Progenitor cell of endocrine pancreas (in vitro differentiated cells): Measurements from ENCODE around the gene ZNF528. TPM values are rescaled to one million over a fixed set of nuclear protein-coding genes. Genes with fewer than 3 reads are reported as not detected.

Experiments used
- DNase-seq: peaks from one replicate; pipeline ENCODE4 v3.0.0; 2021; ENCODE audit warnings: low spot score; ENCODE audit not compliant: unreplicated experiment
- H3K27ac Mint-ChIP-seq: 2 replicates; pipeline ENCODE4 v1.8.0; 2021; ENCODE audit warnings: mild to moderate bottlenecking, moderate library complexity, mixed read lengths
- H3K27me3 Mint-ChIP-seq: 2 replicates; pipeline ENCODE4 v1.8.0; 2021; ENCODE audit warnings: mixed read lengths
- H3K36me3 Mint-ChIP-seq: 2 replicates; pipeline ENCODE4 v1.8.0; 2022; ENCODE audit warnings: mixed read lengths; ENCODE audit not compliant: insufficient read depth
- H3K4me1 Mint-ChIP-seq: 2 replicates; pipeline ENCODE4 v1.8.0; 2021; ENCODE audit warnings: low read depth, mixed read lengths
- H3K4me3 Mint-ChIP-seq: 2 replicates; pipeline ENCODE4 v1.8.0; 2021; ENCODE audit warnings: low read depth, mild to moderate bottlenecking, moderate library complexity, mixed read lengths
- H3K9me3 Mint-ChIP-seq: 2 replicates; pipeline ENCODE4 v1.8.0; 2021; ENCODE audit warnings: low read depth, mixed read lengths
- CTCF ChIP-seq: fragments of 200-600 bp; sonication (generic); IDR thresholded peaks from one replicate; pipeline ENCODE4 v1.5.0; 2021; ENCODE audit warnings: antibody characterized with exemption, mild to moderate bottlenecking; ENCODE audit not compliant: unreplicated experiment
- total RNA-seq: library from RNA; stranded (reverse); gene quantifications from 2 replicates; pipeline ENCODE4 v1.2.1, GENCODE V29; 2021

The ZNF528 gene
- total RNA-seq, 1 donor from 2014 or later = 44.5 TPM

- H3K27ac Mint-ChIP-seq = peak overlapping the region; percentile 54
- H3K4me1 Mint-ChIP-seq = no peaks in the 10 kb centered on the region
- peak; percentile 15 for TF ChIP-seq CTCF
- H3K27me3 Mint-ChIP-seq = no peaks in the 10 kb centered on the region
- DNase-seq = no peak
- H3K4me3 Mint-ChIP-seq = no peak overlapping the region
- peaks cover 11% of the 10 kb centered on the region for H3K9me3 Mint-ChIP-seq
- H3K36me3 Mint-ChIP-seq = peaks cover 47% of the 10 kb centered on the region
These were observed 6.5 kb upstream of the ZNF528 start for GRCh38 chr19:52391135-52391534.

DNA sequence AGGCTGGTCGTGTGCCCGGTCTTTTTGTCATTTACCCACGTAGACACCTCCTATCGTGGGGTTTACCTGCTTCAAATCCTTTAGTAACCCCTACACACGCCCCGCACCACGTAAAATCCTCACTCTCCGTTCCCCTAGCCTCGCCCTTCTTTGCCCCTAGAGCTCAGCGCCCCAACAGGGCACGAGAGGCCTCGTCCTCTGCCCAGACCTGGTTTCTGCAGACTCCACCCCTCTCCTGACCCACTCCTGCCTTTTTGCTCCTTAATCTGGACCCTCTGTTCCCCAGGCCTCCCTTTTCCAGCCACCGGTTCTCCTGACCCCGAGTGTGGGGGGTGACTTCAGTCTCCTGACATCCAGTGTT is 412 bp downstream of the ZNF528 start:
- peak overlapping the region; percentile 93 for H3K27ac Mint-ChIP-seq
- H3K9me3 Mint-ChIP-seq = peaks cover 3% of the 10 kb centered on the region
- H3K4me3 Mint-ChIP-seq = peak overlapping the region; percentile 89
- no peaks in the 10 kb centered on the region for H3K27me3 Mint-ChIP-seq
- peaks cover 27% of the 10 kb centered on the region for H3K36me3 Mint-ChIP-seq
- TF ChIP-seq CTCF = no peak
- H3K4me1 Mint-ChIP-seq = peaks cover 9% of the 10 kb centered on the region
- DNase-seq = no peak

DNA sequence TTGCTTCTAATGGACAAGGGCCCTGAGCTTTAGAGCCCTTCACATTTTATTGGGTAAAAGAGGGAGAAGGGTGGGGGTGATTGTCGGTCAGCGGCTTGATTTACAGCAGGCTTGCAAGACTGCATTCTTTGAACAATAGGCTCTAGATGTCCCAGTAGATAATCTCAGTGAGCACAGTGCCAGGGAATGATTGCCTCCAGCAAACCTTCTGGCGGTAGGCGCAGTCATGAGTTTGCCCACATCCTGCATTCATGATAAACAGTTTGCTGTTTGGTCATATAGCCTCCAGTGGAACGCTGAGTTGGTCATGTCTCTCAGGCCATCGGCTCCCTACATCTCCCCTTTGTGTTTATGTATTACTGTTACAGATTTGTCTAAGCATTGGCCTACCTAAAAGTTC is 12.6 kb downstream of the ZNF528 start:
- Mint-ChIP-seq H3K4me1 (no peaks in the 10 kb centered on the region), H3K27me3 (no peaks in the 10 kb centered on the region), H3K27ac (no peak overlapping the region), H3K9me3 (peaks cover 37% of the 10 kb centered on the region), H3K4me3 (no peak overlapping the region), H3K36me3 (peaks cover 64% of the 10 kb centered on the region)
- no peak for TF ChIP-seq CTCF
- DNase-seq = no peak

GRCh38 chr19:52415711-52416110 is 18.1 kb downstream of the ZNF528 start:
- Mint-ChIP-seq H3K9me3 (peaks cover 44% of the 10 kb centered on the region), H3K4me1 (no peaks in the 10 kb centered on the region), H3K4me3 (no peak overlapping the region), H3K27ac (no peak overlapping the region), H3K27me3 (no peaks in the 10 kb centered on the region), H3K36me3 (peaks cover 37% of the 10 kb centered on the region)
- TF ChIP-seq CTCF = no peak
- DNase-seq = no peak

DNA sequence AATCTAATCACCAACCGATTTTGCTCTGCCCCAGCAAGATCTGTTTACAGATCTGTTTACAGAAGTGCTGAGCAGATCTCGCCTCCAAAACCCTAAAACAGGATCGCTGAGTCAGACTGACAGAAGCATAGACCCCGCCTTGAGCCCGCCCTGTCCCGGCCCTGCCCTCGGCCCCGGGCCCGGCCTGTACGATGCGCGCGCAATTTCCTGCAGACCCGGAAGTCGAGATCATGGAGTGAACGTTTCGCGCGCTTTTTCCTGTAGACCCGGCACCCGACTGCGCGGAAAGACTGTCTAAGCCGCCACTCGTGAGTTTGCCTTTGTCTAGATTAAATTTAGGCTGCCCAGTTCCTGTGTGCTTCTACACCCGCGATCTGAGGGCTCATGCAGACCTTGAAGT is 31.3 kb downstream of the ZNF528 start, which contains the start of gene ZNF534:
Gene ZNF534 (plus strand): TSS at position 212 of the 400 bp plus-strand sequence. CDS start 2,327 bp downstream, outside the sequence.
- no peak within 1 kb of the TSS for H3K4me3 Mint-ChIP-seq
- TF ChIP-seq CTCF = no peak
- H3K9me3 Mint-ChIP-seq = peaks cover 15% of the 10 kb centered on the region
- H3K27ac Mint-ChIP-seq = no peak within 1 kb of the TSS
- no peak for DNase-seq
- H3K36me3 Mint-ChIP-seq = peaks cover 3% of the 10 kb centered on the region
- no peaks in the 10 kb centered on the region for H3K4me1 Mint-ChIP-seq
- H3K27me3 Mint-ChIP-seq = no peaks in the 10 kb centered on the region
